NCI-H345 (cell line): Measurements from ENCODE around the gene AUTS2.

Experiments used
- DNase-seq: peaks from one replicate; lab custom pipeline; 2025; lab: John Stamatoyannopoulos, UW

Gene AUTS2

DNA sequence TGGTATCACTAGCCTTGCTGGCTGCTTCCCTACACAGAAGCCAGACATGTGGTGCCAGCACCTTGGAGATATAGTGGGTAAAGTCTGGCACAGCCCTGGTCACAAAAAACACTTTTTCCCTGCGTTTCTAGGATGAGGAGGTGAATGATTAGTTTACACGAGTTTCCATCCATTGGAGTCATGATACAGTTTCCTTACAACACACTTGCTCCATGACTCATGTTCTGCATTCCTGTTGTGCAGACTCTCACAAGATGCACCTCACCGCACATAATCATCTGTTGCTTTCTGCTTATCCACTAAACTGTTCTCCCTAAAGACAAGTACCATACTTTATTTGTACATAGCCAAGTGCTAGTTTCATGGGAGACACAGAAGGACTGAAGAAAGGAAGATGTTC is 786.6 kb downstream of the AUTS2 start:
- no peak for DNase-seq

DNA sequence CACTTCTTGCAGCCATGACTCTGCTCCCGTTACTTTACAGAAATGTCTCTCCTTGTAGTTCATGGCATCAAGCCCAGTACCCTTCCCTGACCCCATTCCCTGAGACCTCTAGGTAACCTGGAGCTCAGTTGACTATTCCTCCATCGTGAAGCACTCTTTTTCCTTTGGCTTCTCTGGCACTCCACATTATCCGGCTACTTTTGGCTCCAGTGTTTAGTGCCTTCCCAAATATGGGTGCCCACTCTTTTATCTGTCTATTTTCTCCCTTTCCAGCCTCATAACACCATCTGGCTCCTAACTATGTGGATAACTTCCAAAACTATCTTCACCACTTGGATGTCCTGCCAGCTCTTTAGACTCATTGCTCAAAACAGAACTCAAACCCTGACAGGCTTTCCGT is 788.9 kb downstream of the AUTS2 start:
- no peak for DNase-seq

DNA sequence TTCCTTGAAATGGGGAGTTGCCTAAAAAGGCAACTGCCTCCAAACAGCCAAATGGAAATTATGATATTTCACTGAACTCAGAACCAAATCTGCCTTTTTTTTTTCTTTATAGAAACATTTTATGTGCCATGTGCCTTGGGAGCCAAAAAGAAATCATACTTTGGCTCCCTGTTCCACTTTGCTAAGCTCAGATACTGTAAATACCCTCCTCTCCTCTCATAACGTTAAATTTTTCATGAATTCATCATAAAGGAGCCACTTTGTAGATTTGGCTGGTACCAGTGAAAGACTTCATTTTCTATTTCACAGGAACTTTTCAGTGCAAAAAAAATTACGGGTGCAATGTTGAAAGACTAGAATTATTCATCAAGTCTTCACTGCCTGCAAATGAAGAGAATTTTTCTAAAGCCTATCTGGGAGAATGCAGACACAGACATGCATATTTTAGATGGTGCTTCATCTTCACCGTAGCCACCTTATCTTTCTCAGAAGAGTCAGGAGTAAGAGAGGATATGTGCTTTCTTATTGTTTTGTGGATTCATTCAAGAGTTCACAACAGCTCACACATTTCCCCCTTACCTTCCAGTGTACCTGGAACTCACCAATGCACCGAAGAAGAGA is 791.4 kb downstream of the AUTS2 start:
- no peak for DNase-seq

DNA sequence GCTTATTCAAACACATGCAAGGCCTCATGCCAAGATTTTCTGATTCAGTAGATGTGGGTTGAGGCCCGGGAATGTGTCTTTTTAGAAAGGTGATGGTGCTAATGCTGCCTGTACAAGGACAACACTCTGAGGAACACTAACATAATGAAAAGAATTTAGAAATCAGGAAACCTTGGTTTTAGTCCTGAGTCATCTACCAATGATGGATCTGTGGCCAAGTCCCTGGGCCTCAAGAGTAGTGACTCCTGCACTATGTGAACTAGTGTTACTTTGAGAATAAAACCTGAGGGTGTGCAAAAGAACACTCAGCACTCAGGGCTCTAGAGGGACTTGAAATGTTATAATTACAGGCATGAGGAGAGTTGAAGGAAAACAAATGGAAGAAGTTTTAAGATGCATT is 792.0 kb downstream of the AUTS2 start:
- no peak for DNase-seq

DNA sequence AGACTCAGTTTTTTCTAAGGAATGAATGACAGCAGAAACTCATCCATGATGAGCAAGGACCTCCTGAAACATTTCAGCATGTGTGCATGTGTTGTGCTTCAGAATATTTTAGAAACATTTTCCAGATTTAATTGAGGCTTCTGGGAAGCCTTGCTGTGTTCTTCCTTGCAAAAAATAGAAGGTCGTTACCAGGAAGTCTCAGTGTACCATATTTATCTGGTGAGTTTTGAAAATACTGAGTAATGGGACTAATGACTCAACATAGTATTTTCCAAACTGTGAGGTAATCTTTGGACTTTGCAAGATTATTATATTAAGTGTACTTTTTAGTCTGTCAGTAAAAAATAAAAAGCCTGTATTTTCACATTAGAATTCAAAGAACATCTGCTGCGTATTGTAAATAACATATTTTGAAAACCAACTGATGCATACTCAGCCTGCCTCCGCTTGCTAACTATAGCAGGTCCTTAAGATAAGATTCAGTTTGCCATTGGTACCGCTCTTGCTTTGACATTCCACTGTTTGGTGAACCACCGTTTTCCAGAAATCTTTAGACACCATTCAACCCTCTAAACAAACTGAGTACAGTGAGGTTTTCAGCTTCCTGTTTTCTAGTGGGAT is 794.1 kb downstream of the AUTS2 start:
- no peak for DNase-seq

DNA sequence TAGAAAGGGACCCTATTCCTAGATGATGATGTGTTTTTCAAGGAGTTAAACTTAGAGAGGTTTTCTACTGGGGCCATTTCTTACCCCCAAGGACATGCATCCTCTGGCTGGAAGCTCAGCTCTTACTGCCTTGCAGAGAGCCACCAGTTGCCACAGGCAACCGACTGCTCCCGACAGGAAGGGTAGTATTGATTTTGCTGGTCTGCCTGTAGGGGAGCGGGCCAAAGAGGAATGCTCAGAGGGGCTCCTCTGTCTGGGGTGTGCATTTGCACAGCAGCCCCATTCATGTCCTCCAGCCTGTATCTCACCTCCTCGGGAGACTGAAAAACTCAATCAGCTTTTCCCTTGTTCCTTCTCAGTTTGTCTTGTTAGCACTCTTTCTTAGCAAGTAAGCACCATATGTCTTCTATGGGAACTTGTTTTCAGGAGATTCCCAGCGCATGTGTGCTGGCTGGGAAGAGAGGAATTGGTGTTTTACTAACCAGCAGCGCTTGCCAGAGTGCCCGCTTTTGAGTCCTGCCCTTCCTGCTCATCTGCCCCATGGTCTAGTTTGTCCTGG is 794.7 kb downstream of the AUTS2 start:
- DNase-seq = peak; percentile 21

DNA sequence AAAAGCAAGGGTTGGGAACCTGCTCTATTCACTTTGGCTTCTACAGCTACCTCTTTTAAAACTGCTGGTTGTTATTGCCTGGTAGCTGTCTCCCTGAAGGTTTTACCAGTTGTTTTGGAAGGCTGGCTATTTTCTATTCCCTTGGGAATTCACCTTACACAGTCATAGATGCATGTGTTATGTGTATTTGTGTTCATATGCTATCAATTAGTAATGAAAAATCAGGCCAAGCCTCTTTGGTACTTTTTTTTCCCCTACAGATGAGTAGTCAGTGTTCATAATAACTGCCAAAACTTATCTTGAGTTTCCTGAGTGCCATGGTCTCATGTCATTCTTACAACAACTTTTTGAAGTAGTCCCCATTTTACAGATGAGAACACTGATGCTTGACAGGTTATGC is 795.7 kb downstream of the AUTS2 start:
- no peak for DNase-seq

DNA sequence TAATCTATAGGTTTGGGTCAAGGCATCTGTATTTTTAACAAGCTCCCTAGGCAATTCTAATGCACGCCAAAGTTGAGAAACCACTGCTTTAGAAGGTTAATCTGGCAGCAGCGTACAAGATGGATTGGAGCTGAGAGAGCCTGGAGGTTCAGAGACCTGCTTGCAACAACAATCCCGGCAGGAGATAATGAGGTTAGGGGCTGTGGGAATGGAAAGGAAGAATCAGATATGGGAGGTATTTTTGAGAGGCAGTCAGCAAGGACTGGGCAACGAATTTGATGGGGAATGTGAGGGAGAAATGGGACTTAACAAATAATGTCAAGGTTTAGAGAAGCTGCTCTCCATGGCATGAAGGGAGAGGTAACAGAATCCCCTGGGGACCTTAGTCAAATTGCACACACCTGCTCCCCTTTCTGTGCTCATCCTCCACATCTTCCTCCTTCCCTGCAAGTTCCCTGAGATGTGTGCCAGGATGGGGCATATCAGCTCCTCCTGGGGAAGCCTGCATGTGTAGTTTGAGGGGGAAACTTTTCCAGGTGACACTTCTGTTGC is 802.6 kb downstream of the AUTS2 start:
- DNase-seq = no peak

DNA sequence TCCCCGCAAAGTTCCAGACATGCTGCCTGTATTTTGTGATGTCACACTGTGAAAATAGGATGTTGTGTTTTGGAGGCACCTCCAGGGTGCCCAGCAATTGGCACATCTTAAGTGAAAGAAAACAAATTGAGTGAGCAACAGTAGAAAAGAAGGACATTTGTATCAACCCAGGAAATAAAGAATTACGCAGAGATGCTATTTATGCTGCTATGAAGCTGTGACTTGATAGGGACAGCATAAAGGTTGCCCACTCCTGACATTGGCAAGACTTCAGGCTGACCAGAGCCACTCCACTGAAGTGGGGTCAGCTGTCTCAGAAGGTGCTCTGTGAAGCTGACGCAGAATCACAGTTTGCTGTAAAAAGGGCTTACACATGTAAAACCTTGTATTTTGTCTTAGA is 803.8 kb downstream of the AUTS2 start:
- no peak for DNase-seq

DNA sequence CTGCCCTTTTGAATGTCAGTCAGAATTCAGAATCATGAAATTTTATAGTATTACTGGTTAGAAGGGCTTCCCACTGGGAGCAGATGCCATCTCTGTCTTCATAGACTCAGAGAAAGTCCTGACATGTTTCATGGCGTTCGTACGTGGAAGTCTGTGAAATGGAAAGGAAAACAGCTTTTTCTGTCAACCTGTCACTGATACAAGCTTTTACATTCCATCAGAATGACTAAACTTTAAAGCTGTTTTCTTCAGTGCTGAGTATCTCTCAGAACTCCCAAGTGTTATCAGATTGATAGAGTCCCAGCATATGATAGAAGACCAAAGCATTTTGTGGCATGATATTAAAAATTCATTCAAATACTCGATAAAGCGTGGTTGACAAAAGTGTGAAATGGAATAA is 807.0 kb downstream of the AUTS2 start:
- no peak for DNase-seq

DNA sequence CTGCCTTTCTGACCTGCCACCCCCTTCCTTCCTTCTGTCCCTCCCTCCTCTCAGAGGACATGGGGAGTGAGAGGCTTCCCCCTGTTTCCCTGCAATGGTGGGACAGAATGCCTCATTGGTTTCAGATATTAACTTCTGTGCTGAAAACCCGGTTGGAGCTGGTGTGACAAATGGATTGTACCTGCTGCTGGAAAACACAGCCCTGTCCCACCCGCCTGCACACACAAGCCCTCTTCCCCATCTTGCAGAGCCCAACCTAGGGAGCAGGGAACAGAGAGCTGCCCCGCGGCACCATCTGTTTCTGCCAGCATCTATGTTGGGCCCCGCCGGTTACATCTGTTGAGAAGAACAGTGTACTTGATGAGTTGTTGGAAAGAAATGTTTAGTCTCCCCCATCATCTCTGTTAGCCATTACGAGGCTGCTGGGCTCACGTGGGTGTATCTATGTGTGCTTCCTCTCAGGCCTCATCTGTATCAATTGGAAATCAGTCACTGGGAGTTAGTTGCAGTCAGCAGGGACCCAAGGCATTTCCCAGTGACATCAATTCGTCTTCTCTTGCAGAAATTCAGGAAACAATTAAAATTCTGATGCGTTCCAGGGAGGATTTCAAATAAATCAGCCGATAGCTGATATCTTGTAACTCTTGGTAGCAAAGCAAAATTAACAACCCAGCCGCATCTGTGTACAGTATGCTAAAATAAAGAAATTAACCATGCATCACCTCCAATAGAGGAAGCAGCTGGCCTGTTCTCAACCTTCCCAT is 808.1 kb downstream of the AUTS2 start:
- DNase-seq = no peak

DNA sequence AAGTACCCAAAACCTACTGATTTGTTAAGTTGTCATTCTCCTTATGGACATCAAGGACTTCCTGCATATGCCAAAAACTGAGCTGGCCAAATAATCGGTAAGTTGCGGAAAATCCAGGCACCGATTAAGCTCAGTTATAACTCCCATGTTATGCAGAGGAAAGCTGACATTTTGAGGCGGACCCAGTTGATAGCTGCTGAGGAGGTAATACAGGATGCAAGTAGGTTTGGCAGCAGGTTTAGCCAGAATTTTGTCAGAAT is 808.6 kb downstream of the AUTS2 start:
- no peak for DNase-seq

DNA sequence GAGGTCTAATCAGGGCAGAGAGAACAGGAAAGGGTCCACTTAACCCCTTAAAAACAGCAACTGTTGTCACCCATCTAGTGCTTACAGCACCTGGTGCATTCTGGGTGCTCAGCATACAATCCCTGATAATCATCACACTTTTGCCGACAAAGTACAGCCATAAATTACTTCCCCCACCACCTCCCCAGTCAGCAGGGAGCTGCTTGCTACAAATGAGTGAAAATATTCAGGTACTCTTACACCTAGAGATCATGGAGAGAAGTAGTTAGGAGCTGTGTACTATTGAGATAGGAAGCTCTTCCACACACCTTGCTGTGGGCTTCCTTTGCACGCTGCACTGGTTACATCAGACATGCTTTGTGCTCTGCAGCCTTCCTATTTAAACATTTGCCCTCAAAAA is 810.2 kb downstream of the AUTS2 start:
- no peak for DNase-seq

DNA sequence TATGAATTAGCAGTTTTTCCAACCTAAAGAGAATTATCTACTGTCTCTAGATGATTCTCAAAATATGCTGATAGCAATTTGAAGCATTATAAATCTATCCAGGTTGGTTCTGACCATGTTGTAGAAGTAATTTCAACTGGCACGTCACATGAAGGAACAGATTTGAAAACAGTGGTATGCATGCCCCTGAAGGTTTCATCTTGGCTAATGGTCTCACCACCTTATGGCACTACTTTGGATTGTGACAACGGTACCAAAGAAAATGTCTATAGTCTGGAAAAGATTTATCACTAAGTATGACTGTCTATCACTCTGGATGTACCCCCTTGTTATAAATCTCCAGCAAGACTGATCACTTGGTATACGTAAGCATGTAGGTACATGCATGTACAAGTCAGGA is 810.6 kb downstream of the AUTS2 start:
- no peak for DNase-seq

DNA sequence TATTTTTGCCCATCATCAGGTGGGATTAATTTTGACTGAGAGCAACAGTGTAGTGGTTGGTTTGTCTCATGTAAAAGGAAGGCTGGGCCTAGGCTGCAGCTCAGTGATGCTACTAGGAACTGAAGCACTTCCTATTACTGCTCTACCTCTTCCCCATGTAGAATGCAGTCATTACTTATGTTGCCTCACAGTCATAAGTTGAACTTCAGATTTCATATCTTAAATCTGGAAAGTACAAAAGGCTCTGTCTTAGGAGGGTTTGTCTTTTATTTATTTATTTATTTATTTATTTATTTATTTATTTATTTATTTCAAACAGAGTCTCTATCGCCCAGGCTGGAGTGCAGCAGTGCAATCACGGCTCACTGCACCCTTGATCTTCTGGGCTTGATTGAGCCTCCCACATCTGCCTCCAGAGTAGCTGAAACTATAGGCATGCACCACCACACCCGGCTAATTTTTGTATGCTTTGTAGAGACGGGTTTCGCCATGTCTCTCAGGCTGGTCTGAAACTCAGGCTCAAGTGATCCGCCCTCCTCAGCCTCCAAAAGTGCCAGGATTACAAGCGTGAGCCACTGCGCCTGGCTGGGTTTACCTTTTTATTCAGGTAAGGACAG is 812.0 kb downstream of the AUTS2 start:
- DNase-seq = no peak

DNA sequence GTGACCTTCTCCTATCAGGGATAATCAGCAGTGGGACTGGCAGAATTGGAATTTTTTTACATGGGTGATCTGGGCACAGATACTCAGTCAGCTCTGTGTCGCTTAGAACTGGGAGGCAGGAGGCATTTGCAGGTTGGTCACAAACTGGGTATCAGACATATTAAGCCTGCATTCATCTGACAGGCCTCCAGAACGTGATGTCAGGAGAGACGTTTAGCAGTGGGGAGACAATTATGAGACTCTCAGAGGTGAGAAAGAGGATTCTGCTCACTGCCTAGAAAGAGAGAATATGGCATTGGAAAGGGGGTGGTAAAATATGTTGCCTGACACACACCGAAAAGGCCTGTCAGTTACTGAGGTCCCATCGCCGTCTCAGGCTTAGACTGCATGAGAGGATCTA is 816.1 kb downstream of the AUTS2 start:
- DNase-seq = no peak

DNA sequence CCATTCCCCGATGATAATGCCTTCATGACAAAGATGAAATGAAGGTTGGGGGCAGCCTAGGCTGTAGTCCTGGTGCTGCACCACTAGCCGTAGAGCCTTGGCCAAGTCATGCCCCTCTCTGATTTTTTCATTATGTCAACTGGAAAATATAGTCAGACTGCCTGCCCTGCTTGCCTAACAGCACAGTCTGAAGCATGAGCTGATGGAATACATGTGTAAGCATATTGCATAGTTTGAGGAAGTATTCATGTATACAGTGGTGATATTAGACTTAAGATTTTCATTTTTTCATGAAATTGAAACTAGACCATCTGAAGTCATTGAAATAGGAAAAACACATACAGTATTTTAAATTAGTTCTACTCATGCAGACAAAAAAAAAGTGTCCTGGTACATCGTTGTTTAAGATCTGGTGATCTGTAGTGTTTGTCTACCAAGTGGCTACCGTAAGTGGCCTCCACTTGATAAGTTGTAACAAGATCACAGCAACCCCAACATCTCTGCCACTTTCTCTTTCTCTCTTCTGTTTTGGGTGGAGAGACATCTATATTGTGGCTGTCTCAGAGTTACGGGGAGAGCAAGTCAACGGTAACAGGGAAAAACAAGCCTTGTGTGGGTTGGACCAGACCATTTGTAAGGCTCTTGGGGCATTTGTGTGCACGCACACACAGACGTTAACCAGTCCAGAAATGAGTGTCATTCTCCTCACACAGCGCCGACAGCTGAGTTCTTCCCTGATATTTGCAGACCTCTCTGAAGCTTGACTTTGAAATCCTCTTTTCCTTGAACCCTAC is 817.1 kb downstream of the AUTS2 start:
- DNase-seq = no peak

DNA sequence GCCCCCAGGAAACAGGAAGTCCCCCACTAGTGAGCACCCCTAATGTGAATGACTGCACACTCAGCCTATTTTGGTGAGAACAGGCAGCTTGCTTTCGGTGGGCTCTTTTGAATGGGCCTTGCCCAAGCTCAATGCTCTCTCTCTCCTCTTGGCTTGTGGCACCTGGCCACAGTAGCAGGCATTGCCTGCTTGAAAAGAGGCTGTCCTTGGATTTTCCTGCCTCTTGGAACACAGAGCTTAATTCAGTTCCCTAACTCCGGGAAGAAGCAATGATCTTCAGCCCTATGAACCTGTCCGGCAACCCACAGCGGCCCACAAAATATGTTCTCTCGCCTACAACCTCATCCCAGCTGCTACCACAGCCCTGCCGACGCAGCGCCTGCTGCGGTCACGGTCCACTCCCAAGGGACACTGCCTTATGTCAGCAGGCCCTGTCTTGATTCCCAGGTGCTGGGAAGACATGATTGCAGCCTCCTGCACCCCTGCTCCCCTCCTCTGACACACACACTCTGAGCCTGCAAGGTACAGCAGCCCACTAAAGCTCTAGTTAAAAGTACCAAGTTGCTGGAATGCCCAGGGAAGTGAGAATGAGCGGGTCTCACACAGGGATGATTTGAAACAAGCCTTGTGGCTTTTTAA is 818.2 kb downstream of the AUTS2 start:
- DNase-seq = peak; percentile 13

DNA sequence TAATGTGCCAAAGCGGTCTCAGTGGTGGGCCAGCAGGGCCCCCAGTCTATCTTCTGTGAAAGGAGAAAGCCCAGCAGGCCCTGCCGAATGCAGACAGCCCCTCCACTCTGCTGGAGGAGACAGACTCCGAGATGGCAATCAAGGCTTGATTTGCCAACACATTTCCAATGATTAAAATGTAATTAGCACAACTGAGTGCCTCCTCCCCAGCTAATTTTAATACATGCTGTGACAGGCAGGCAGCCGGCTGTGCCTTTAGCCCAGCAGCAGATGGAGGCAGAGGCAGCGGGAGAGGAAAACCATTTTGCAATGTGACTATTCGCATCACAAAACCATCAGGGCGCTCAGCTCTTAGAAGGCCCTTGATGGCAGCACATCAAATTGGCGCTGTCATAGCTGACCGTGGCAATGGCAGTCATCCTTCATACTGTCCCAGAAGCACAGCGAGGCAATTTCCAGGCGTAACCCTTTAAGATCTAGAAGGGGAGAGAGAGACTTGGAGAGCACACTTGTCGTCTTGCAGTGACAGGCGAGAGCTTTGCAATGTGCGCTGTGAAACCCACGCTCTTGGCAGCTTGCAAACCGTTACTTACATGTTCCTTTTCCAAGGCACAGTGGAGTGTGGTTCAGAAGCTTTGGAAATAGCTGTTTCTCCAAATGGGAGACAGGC is 818.8 kb downstream of the AUTS2 start:
- no peak for DNase-seq

DNA sequence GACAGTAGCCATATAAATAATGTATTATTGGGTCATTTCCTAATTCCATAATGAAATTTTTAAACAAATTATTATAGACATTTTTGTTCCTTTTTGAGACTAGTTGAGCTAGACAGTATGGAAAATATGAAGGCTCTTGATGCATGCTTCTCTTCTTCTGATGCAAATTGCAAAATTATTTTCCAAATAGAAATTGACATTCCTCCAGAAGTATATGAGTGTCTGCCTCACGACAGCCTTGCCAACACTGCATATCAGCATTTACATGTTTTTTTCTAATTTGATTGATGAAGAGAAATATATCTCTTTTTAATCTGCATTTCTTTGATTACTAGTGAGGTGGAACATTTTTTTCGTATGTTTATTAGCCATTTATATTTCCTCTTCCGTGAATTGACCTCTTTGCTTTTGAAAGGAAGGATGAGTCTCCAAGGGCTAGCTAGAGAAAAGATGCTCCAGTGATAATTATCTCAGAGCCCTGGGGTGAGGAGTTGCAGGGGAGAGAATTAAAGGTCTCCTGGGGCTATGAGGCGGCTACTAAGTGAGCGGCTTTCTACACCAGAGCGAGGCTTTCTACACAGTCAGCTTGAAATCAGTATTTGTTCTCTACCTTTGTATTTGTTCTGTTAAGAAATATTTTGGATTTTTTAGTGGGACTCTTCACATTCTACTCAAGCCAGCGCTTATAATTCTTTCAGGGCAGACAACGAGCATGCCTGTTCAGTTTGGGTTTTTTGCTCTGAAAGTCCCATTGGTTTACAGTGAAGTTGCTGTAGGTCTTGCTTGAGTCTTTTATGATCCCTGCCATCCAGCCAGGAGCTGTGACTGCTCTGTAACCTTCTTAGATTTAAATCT is 821.5 kb downstream of the AUTS2 start:
- DNase-seq = peak; percentile 5
